IPS-15b (cell line): Measurements from ENCODE around the gene NYAP2.

Source experiments
- H3K27me3 ChIP-seq: one replicate; pipeline ENCODE4 v1.6.1; 2013; ENCODE audit warnings: low read length; ENCODE audit not compliant: control insufficient read depth, insufficient read depth
- H3K36me3 ChIP-seq: one replicate; pipeline ENCODE4 v1.6.1; 2013; ENCODE audit warnings: low read length; ENCODE audit not compliant: control insufficient read depth, insufficient read depth
- H3K4me1 ChIP-seq: one replicate; pipeline ENCODE4 v1.6.1; 2013; ENCODE audit warnings: mild to moderate bottlenecking, low read length; ENCODE audit not compliant: control insufficient read depth, insufficient read depth
- H3K4me3 ChIP-seq: one replicate; pipeline ENCODE4 v1.5.1; 2013; ENCODE audit warnings: low read depth, low read length
- H3K9ac ChIP-seq: one replicate; pipeline ENCODE4 v1.6.1; 2013; ENCODE audit warnings: low read depth, mild to moderate bottlenecking, low read length
- H3K9me3 ChIP-seq: one replicate; pipeline ENCODE4 v1.6.1; 2013; ENCODE audit warnings: mild to moderate bottlenecking, low read length; ENCODE audit not compliant: control insufficient read depth, insufficient read depth

NYAP2 gene

DNA sequence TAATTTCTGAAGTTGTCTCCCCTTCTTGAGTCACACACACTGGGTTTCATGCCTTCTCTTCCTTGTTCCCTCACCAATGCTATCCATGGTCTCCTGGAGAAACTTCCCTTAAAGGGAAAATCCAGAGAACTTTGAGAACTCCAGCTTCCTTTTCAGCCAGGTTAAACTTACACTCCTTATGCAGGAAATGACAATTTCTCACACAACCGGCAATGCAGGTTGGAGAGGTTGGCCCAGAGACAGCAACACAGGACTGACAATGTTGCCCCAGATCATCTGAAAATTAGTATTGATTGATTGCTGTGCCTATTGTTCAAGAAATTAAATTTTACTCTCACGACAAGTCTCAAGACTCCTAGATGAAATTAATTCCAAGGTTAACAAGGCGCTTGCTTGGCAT, 292.2 kb downstream of the NYAP2 start:
- Histone ChIP-seq H3K4me1 (no peaks in the 10 kb centered on the region), H3K4me3 (no peak overlapping the region), H3K9me3 (no peaks in the 10 kb centered on the region), H3K9ac (no peak overlapping the region), H3K27me3 (no peaks in the 10 kb centered on the region), H3K36me3 (no peaks in the 10 kb centered on the region)

DNA sequence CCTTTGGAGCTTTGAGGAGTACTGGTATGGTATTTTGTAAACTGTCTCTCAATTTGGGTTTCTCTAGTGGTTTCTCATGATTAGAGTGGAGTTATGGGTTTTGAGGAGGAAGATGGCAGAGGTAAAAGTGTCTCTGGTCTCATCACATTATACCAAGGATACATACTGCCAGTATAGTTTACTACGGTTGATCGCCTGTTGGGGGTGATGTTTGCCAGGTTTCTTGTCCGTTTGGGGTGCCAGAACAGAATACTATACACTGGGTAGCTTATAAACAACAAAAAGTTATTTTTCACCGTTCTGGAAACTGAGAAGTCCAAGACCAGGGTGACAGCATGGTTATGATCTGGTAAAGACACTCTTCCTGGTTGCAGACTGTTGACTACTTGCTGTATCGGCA, 293.7 kb downstream of the NYAP2 start:
- H3K4me3 ChIP-seq = no peak overlapping the region
- no peak overlapping the region for H3K9ac ChIP-seq
- H3K9me3 ChIP-seq = no peaks in the 10 kb centered on the region
- no peaks in the 10 kb centered on the region for H3K4me1 ChIP-seq
- no peaks in the 10 kb centered on the region for H3K27me3 ChIP-seq
- no peaks in the 10 kb centered on the region for H3K36me3 ChIP-seq

DNA sequence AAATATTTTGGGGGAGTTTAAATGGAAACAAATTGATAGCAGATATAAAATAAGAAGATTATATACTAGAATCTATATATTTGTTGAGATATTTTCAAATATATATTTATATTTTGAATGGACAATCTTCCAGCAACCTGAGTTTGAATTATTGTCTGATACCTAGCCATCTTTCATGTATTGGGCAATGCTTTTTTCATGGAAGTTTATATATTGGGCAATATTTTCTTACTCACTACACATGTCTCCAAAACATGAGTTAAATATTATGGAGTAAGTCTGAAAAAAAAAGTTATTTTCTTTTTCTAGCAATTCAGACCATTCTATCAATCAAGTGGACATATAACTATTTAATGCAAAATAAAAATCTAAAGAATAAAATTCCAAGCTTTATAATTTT, 295.2 kb downstream of the NYAP2 start:
- Histone ChIP-seq H3K36me3 (no peaks in the 10 kb centered on the region), H3K4me3 (no peak overlapping the region), H3K4me1 (no peaks in the 10 kb centered on the region), H3K9ac (no peak overlapping the region), H3K9me3 (no peaks in the 10 kb centered on the region), H3K27me3 (no peaks in the 10 kb centered on the region)

DNA sequence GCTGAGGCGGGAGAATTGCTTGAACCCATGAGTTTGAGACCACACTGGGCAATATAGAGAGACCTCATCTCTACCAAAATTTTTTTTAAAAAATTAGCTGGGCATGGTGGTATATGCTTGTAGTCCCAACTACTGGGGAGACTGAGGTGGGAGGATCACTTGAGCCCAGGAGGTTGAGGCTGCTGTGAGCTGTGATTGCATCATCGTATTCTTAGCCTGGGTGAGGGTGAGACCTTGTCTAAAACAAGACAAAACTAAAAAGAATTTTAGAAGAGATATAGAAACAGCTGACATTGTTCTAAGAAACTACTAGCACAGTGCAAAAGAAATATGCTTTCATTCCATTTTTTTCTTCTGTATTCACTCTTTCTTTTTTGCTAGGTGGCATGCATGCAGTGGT, 298.4 kb downstream of the NYAP2 start:
- Histone ChIP-seq H3K4me1 (no peaks in the 10 kb centered on the region), H3K4me3 (no peak overlapping the region), H3K27me3 (no peaks in the 10 kb centered on the region), H3K9me3 (no peaks in the 10 kb centered on the region), H3K9ac (no peak overlapping the region), H3K36me3 (no peaks in the 10 kb centered on the region)
